Measurements from ENCODE around the gene MTA3.

GRCh38 chr2:42792583-42793333 is 224.3 kb downstream of the MTA3 start, which contains the start of gene HAAO:
- TF ChIP-seq RAD21 (conservative IDR thresholded peaks at IDR 0.05) (no peak), POLR2AphosphoS5 (IDR thresholded peaks at IDR 0.05) (no peak), CTCF (IDR thresholded peaks at IDR 0.05; ENCODE audit: poor library complexity, severe bottlenecking) (no peak), TAF1 (IDR thresholded peaks at IDR 0.05; ENCODE audit: low read depth) (no peak), SMC3 (conservative IDR thresholded peaks at IDR 0.05; ENCODE audit: poor library complexity) (no peak), EP300 (conservative IDR thresholded peaks at IDR 0.05; ENCODE audit: poor library complexity, severe bottlenecking) (no peak), EZH2 (IDR thresholded peaks at IDR 0.05; ENCODE audit: borderline replicate concordance, insufficient read depth, low read length, poor library complexity, severe bottlenecking) (peak; percentile 27), MXI1 (conservative IDR thresholded peaks at IDR 0.05; ENCODE audit: poor library complexity, severe bottlenecking) (no peak)
- TF ChIP-seq, protein P1, sequence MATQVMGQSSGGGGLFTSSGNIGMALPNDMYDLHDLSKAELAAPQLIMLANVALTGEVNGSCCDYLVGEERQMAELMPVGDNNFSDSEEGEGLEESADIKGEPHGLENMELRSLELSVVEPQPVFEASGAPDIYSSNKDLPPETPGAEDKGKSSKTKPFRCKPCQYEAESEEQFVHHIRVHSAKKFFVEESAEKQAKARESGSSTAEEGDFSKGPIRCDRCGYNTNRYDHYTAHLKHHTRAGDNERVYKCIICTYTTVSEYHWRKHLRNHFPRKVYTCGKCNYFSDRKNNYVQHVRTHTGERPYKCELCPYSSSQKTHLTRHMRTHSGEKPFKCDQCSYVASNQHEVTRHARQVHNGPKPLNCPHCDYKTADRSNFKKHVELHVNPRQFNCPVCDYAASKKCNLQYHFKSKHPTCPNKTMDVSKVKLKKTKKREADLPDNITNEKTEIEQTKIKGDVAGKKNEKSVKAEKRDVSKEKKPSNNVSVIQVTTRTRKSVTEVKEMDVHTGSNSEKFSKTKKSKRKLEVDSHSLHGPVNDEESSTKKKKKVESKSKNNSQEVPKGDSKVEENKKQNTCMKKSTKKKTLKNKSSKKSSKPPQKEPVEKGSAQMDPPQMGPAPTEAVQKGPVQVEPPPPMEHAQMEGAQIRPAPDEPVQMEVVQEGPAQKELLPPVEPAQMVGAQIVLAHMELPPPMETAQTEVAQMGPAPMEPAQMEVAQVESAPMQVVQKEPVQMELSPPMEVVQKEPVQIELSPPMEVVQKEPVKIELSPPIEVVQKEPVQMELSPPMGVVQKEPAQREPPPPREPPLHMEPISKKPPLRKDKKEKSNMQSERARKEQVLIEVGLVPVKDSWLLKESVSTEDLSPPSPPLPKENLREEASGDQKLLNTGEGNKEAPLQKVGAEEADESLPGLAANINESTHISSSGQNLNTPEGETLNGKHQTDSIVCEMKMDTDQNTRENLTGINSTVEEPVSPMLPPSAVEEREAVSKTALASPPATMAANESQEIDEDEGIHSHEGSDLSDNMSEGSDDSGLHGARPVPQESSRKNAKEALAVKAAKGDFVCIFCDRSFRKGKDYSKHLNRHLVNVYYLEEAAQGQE (IDR thresholded peaks at IDR 0.05; ENCODE audit: borderline replicate concordance): no peak

Data from neural cell (in vitro differentiated cells).